Skeletal muscle satellite cell (primary cell): ENCODE results near the gene DMRT2. TPM values are rescaled to one million over a fixed set of nuclear protein-coding genes. Genes with fewer than 3 reads are reported as not detected.

Source experiments
- H3K27me3 ChIP-seq: 2 replicates; pipeline ENCODE4 v1.7.0; 2013; ENCODE audit warnings: low read length; ENCODE audit not compliant: control insufficient read depth, insufficient read depth
- H3K36me3 ChIP-seq: 2 replicates; pipeline ENCODE4 v1.7.0; 2013; ENCODE audit warnings: mild to moderate bottlenecking, control low read depth, low read length; ENCODE audit not compliant: insufficient read depth
- H3K4me1 ChIP-seq: 2 replicates; pipeline ENCODE4 v1.7.0; 2013; ENCODE audit warnings: low read length; ENCODE audit not compliant: control insufficient read depth, insufficient read depth
- H3K4me2 ChIP-seq: 2 replicates; pipeline ENCODE4 v1.7.0; 2013; ENCODE audit warnings: mild to moderate bottlenecking, low read length
- H3K4me3 ChIP-seq: 2 replicates; pipeline ENCODE4 v1.7.0; 2013; ENCODE audit warnings: low read length
- H3K9ac ChIP-seq: 2 replicates; pipeline ENCODE4 v1.7.0; 2013; ENCODE audit warnings: mild to moderate bottlenecking, low read depth, low read length, moderate library complexity
- H3K9me3 ChIP-seq: replicated peaks from 2 replicates; pipeline ENCODE4 v1.7.0; 2013; ENCODE audit warnings: mild to moderate bottlenecking, control low read depth, low read length
- small RNA-seq: library from RNA; depleted of rRNA; stranded (forward); fragments of <200 nt; gene quantifications from one replicate; pipeline ENCODE3, GENCODE V24; 2012

Gene DMRT2

GRCh38 chr9:1098551-1098950 lies 48.4 kb downstream of the DMRT2 start:
- H3K9ac ChIP-seq = no peak overlapping the region
- H3K9me3 ChIP-seq = no peaks in the 10 kb centered on the region
- H3K36me3 ChIP-seq = no peaks in the 10 kb centered on the region
- H3K4me2 ChIP-seq = no peak overlapping the region
- H3K4me3 ChIP-seq = no peak overlapping the region
- H3K4me1 ChIP-seq = no peaks in the 10 kb centered on the region
- peaks cover 10% of the 10 kb centered on the region for H3K27me3 ChIP-seq

GRCh38 chr9:1100201-1100600 lies 50.0 kb downstream of the DMRT2 start:
- no peak overlapping the region for H3K4me3 ChIP-seq
- no peaks in the 10 kb centered on the region for H3K4me1 ChIP-seq
- no peak overlapping the region for H3K9ac ChIP-seq
- H3K4me2 ChIP-seq = no peak overlapping the region
- no peaks in the 10 kb centered on the region for H3K36me3 ChIP-seq
- H3K9me3 ChIP-seq = no peaks in the 10 kb centered on the region
- H3K27me3 ChIP-seq = peaks cover 10% of the 10 kb centered on the region

- Histone ChIP-seq H3K27me3 (peaks cover 10% of the 10 kb centered on the region), H3K9me3 (no peaks in the 10 kb centered on the region), H3K4me1 (no peaks in the 10 kb centered on the region), H3K36me3 (no peaks in the 10 kb centered on the region), H3K4me2 (no peak overlapping the region), H3K4me3 (no peak overlapping the region), H3K9ac (no peak overlapping the region)
Measured at GRCh38 chr9:1100945-1101344, 50.8 kb downstream of the DMRT2 start.

GRCh38 chr9:1101846-1102641 lies 51.9 kb downstream of the DMRT2 start:
- H3K9ac ChIP-seq = no peak overlapping the region
- peaks cover 10% of the 10 kb centered on the region for H3K27me3 ChIP-seq

GRCh38 chr9:1102642-1102970 lies 52.4 kb downstream of the DMRT2 start:
- Histone ChIP-seq H3K36me3 (no peaks in the 10 kb centered on the region), H3K4me2 (no peak overlapping the region), H3K9ac (no peak overlapping the region), H3K27me3 (peaks cover 10% of the 10 kb centered on the region), H3K4me3 (no peak overlapping the region), H3K4me1 (no peaks in the 10 kb centered on the region), H3K9me3 (no peaks in the 10 kb centered on the region)

More at GRCh38 chr9:1101846-1102641, 51.9 kb downstream of the DMRT2 start:
- Histone ChIP-seq H3K4me1 (no peaks in the 10 kb centered on the region), H3K4me2 (no peak overlapping the region), H3K36me3 (no peaks in the 10 kb centered on the region), H3K4me3 (no peak overlapping the region), H3K9me3 (no peaks in the 10 kb centered on the region)

Small RNA genes lying within 50 kb of the gene (small RNA-seq; reads per million reads assigned to genes)
- gene RNU6-1073P = not detected
